HEK293 (cell line): Measurements from ENCODE around the gene HS3ST4.

Source experiments
- KLF10 ChIP-seq: fragments of 450-650 bp; IDR thresholded peaks from 2 replicates; pipeline ENCODE4 v1.5.1; 2018; ENCODE audit warnings: missing biosample characterization, mild to moderate bottlenecking, missing genetic modification characterization
- TF ChIP-seq, protein P1 (sequence below): fragments of 450-650 bp; formaldehyde crosslinking; IDR thresholded peaks from 2 replicates; pipeline ENCODE4 v1.5.1; 2016; ENCODE audit warnings: missing biosample characterization, missing genetic modification characterization

DNA sequence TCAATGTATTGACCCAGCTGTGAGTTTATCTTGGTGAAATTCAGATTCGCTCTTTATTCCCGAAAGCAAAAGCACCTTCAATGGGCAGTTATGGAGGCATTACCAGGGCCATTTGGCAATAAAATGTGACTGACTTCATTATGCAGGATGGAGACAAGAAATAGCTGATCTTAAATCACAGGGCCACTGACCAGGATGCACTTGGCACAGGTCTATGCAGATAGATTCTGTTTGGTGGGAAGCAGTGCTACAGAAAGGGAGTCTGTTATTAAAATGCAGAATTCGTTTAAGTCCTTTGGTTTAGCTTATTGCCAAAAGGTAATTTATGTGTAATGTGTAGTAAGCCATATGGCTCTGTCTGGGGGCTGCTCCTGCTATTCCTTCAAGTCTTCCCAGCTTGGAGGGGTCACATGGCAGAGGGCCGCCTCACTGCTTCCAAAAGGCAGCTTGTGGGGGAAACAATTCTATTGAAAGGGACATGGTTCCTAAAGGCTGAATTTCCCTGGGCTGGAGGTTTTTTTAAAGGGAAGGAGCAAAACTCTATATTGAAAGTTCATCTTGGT lies 239.8 kb downstream of the HS3ST4 start:
- TF ChIP-seq, protein P1, sequence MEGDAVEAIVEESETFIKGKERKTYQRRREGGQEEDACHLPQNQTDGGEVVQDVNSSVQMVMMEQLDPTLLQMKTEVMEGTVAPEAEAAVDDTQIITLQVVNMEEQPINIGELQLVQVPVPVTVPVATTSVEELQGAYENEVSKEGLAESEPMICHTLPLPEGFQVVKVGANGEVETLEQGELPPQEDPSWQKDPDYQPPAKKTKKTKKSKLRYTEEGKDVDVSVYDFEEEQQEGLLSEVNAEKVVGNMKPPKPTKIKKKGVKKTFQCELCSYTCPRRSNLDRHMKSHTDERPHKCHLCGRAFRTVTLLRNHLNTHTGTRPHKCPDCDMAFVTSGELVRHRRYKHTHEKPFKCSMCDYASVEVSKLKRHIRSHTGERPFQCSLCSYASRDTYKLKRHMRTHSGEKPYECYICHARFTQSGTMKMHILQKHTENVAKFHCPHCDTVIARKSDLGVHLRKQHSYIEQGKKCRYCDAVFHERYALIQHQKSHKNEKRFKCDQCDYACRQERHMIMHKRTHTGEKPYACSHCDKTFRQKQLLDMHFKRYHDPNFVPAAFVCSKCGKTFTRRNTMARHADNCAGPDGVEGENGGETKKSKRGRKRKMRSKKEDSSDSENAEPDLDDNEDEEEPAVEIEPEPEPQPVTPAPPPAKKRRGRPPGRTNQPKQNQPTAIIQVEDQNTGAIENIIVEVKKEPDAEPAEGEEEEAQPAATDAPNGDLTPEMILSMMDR (tag by site-specific recombination): no peak
- TF ChIP-seq KLF10 (tag by site-specific recombination): no peak
